Psoas muscle (tissue), 8 donors: ENCODE measurements around the gene TDRD12. TPM values are rescaled to one million over a fixed set of nuclear protein-coding genes. Genes with fewer than 3 reads are reported as not detected.

Experiments used
- ATAC-seq, 4 donors: fragments of 200-7000 bp; cut with Tn5 transposase; one replicate each; pipeline ENCODE4 v1.9.1; 2020; ENCODE audit warnings: moderate library complexity in 3 of 4, mild to moderate bottlenecking in 2 of 4
- DNase-seq, 2 donors: peaks; one replicate each; pipeline ENCODE4 v3.0.0-alpha.2; 2020
- H3K27ac ChIP-seq: fragments of 200-600 bp; one replicate; pipeline ENCODE4 v1.8.0; 2022
- H3K27me3 ChIP-seq, 3 donors: fragments of 200-600 bp in 1 of 3; one replicate each; pipeline versions ENCODE4 v1.6.1 to v1.8.0; 2013 to 2022; ENCODE audit warnings: low read length in 2 of 3, mild to moderate bottlenecking in 2 of 3, moderate library complexity in 1 of 3; ENCODE audit not compliant: insufficient read depth in 3 of 3
- H3K36me3 ChIP-seq, 2 donors: fragments of 200-600 bp in 1 of 2; one replicate each; pipeline versions ENCODE4 v1.6.1 to v1.8.0; 2013 to 2022; ENCODE audit warnings: low read depth in 1 of 2, mild to moderate bottlenecking in 1 of 2, moderate library complexity in 1 of 2; ENCODE audit not compliant: insufficient read depth in 1 of 2
- H3K4me1 ChIP-seq: fragments of 200-600 bp; one replicate; pipeline ENCODE4 v1.8.0; 2022
- H3K4me3 ChIP-seq: fragments of 200-600 bp; one replicate; pipeline ENCODE4 v1.8.0; 2022; ENCODE audit warnings: mild to moderate bottlenecking
- H3K9me3 ChIP-seq: fragments of 200-600 bp; one replicate; pipeline ENCODE4 v1.8.0; 2022
- WGBS, 3 donors: extraction: QIAGEN DNeasy Blood & Tissue Kit; methylation state at CpG; one replicate each; pipeline versions ENCODE4 v1.1.6 to v1.1.7; 2013; 5-methylcytosine and 5-hydroxymethylcytosine counted together
- intact Hi-C, 2 donors: fragments of 100-400 bp; cut with DNase I; formaldehyde crosslinking; loops; one replicate each; pipeline versions ENCODE4 v1.11.0 to v1.14.2; 2022
- polyA plus RNA-seq, 3 donors: library from polyadenylated mRNA; stranded (reverse); fragments of 200-250 nt; gene quantifications; one replicate each; pipeline ENCODE4 v1.2.3, GENCODE V29; 2013
- total RNA-seq, 4 donors: library from RNA; stranded (reverse); fragmentation: NEBNext Ultra II Directional in 2 of 4; extraction: Animal tissue kit (Norgen Biotek cat#: 25700) in 2 of 4; gene quantifications; one replicate each; pipeline versions ENCODE4 v1.2.1 to v1.2.4, GENCODE V29; 2021 to 2023
- TF ChIP-seq, protein P1 (sequence below): fragments of 200-600 bp; IDR thresholded peaks from one replicate; pipeline ENCODE4 v1.8.0; 2022; ENCODE audit warnings: antibody characterized with exemption
- donor health status: healthy with polysubstance abuse.
- donor health status: DM: no; HTN: no; CAD: no; lungs with moderate emphysema.
- donor health status: Bipolar disorder and iron deficiency.
- donor health status: healthy.
- donor health status: DM: yes; HTN: yes; CAD: no.
- donor health status: DM: no; HTN: no; CAD: no.
- donor health status: DM: no; HTN: no; CAD: no.
- donor health status: DM: yes; HTN: yes; CAD: no.

TDRD12 gene
- total and polyA plus RNA-seq, 7 donors: 0.14 to 0.28 (median 0.19) TPM; not detected in 3

DNA sequence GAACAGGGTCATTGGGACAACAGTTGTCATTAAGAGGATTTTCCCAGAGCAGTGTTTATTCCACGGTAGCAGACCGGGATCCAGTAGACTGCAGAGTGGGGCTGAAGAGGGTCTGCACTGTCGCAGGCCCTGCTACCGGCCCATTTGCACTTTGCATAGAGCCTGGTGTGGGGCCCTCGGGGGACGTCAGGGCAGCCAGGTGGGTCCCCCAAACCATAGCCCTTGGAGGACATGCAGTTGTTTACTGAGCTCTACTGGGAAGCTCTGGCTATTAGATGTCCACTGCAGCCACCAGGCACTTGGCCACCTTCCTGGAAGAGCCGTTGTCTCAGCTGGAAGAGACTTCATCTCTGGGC is 104.2 kb downstream of the TDRD12 start:
- 69 to 73% (median 70%) methylated on average over 7 of the region's 7 CpGs for WGBS, 3 donors
- Histone ChIP-seq H3K36me3 (no peaks in the 10 kb centered on the region), H3K4me1 (no peaks in the 10 kb centered on the region), H3K9me3 (no peaks in the 10 kb centered on the region), H3K27me3 (peaks cover 0 to 10% (median 6%) of the 10 kb centered on the region in 3 donors), H3K27ac (no peak overlapping the region), H3K4me3 (no peak overlapping the region)
- ATAC-seq (no peak), DNase-seq (no peak)
- TF ChIP-seq, protein P1, sequence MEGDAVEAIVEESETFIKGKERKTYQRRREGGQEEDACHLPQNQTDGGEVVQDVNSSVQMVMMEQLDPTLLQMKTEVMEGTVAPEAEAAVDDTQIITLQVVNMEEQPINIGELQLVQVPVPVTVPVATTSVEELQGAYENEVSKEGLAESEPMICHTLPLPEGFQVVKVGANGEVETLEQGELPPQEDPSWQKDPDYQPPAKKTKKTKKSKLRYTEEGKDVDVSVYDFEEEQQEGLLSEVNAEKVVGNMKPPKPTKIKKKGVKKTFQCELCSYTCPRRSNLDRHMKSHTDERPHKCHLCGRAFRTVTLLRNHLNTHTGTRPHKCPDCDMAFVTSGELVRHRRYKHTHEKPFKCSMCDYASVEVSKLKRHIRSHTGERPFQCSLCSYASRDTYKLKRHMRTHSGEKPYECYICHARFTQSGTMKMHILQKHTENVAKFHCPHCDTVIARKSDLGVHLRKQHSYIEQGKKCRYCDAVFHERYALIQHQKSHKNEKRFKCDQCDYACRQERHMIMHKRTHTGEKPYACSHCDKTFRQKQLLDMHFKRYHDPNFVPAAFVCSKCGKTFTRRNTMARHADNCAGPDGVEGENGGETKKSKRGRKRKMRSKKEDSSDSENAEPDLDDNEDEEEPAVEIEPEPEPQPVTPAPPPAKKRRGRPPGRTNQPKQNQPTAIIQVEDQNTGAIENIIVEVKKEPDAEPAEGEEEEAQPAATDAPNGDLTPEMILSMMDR: no peak
- intact Hi-C loops: no loop called here

DNA sequence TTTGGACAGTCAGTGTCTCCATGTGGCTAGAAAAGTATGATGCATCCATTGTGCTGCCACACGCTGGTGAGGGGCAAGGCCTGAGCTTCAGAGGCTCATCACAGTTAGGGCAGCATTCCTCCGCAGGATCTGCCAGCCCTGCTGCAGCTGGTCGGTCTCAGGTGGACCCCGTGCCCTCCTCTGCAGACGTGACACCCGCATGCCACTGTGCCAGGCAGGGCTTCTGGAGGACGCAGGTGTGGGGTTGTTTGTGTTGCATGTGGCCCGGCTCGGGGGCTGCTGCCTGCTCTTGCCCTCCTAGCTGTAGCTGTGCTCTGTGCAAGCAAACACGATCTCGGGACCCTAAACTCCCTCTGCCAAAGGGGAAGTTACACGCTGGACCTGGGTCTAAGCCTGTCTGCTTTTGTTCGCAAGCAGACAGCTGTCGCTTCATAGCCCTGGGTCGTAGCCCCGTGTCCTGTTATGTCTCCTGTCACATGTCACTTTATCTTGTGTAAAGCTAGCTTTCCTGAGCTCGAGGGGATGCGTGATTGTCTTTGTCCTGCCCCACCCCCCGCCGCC is 104.7 kb downstream of the TDRD12 start:
- WGBS, 3 donors: 21 to 27% (median 24%) methylated on average over 20 of the region's 20 CpGs
- TF ChIP-seq, protein P1: no peak
- H3K4me3 ChIP-seq: no peak overlapping the region
- no peaks in the 10 kb centered on the region for H3K36me3 ChIP-seq
- no peaks in the 10 kb centered on the region for H3K9me3 ChIP-seq
- H3K27ac ChIP-seq: no peak overlapping the region
- H3K27me3 ChIP-seq: peaks cover 0 to 10% (median 6%) of the 10 kb centered on the region in 3 donors
- intact Hi-C loops: no loop called here
- DNase-seq: no peak
- ATAC-seq: no peak
- no peaks in the 10 kb centered on the region for H3K4me1 ChIP-seq

DNA sequence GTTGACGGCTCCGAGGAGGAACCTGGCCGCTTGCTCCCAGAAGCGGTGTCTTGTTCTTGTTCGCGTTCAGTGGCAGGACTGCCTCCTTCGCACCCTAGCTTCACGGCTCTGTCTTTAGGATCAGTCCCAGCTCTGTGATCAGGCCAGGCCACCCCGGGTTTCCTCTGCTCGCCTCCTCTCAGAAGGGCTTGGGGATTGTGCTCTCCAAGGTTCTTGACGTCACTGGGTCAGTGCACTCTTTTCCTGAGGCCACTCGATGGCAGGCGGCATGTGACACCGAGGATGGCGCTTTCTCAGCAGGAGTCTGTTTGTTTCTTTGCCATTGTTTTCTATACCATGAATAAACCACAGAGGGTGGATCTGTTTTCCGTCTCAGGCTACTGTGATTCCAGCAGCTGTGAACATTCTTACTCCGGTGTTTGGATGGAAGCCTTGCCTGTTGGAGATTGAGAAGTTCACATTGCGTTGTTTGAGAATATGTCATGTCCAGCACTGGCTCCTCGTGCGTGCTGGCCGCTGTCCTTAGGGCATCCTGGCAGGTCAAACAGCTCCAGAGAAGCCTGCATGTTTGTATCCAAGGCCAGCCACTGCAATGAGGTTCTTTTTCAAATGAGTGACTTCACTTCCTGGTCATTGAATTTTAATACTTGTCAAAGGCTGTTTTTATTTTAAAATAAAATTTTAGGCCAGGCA is 105.5 kb downstream of the TDRD12 start:
- Histone ChIP-seq H3K27me3 (peaks cover 0 to 10% (median 6%) of the 10 kb centered on the region in 3 donors), H3K4me3 (no peak overlapping the region), H3K36me3 (no peaks in the 10 kb centered on the region), H3K27ac (no peak overlapping the region), H3K4me1 (no peaks in the 10 kb centered on the region), H3K9me3 (no peaks in the 10 kb centered on the region)
- 36 to 40% (median 39%) methylated on average over 21 of the region's 21 CpGs for WGBS, 3 donors
- TF ChIP-seq, protein P1: no peak
- ATAC-seq (no peak), DNase-seq (no peak)
- intact Hi-C loops: no loop called here

GRCh38 chr19:32828139-32828538 is 108.6 kb downstream of the TDRD12 start:
- WGBS, 3 donors: 88 to 95% (median 89%) methylated on average over 4 of the region's 4 CpGs
- H3K9me3 ChIP-seq: no peaks in the 10 kb centered on the region
- TF ChIP-seq, protein P1: no peak
- DNase-seq (no peak), ATAC-seq (no peak)
- intact Hi-C loops: no loop called here
- H3K27ac ChIP-seq: no peak overlapping the region
- no peaks in the 10 kb centered on the region for H3K4me1 ChIP-seq
- H3K36me3 ChIP-seq: no peaks in the 10 kb centered on the region
- H3K27me3 ChIP-seq: peaks cover 0 to 4% (median 0%) of the 10 kb centered on the region in 3 donors
- no peak overlapping the region for H3K4me3 ChIP-seq
